Muscle of back (tissue), 11 donors: Measurements from ENCODE around the gene GSTO2. TPM values are rescaled to one million over a fixed set of nuclear protein-coding genes. Genes with fewer than 3 reads are reported as not detected.

Experiments
- DNase-seq, 3 donors: peaks; one replicate each; pipeline versions ENCODE4 v3.0.0 to v3.0.0-alpha.2; 2013
- polyA plus RNA-seq, 10 donors: library from polyadenylated mRNA; unstranded; fragments of 120-200 nt; gene quantifications; one replicate each; pipeline ENCODE4 v1.2.1, GENCODE V29; 2013; ENCODE audit not compliant: insufficient read length in 10 of 10

GSTO2 gene
- polyA plus RNA-seq, 10 donors = 0.64 to 3.4 (median 1.2) TPM

DNA sequence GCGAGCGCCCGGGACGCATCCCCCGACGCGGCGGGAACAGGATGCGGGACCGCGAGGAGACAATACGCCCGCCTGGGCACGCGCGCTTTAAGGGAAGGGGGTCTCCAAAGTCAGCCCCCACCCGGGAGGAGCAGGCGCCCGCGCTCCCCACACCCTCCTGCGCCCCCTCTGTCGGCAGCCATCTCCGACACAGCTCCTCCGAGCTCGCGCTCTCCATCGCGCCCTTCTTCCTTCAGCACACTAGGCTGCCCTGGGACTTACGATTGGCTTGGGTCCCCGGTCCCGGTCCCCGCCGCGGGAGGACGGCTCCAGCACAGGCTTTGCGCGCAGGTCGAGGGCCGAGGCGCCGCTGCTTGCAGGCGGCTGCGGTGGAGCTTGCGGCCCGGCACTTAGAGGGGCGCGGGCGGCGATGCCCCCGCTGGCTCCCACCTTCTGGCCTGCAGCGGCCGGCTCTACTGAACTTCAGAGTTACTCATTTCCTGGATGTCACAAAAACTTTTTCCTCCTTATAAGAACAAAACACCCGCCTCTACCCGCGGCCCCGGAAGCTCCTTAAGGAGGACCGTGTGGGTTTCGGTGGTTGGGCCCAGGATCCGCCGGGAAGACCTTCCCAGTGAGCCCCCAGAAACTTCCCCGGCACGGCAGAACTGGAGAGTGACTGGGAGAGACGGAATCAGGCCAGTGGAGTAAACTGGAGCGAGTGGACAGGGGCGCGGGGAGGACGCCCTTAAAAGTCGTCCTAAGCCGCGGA, 69.2 kb downstream of the GSTO2 start, which contains the start of gene ITPRIP:
TSS of gene ITPRIP (minus strand) at position 481 of the 751 bp plus-strand sequence. CDS start 22,414 bp downstream, outside the sequence.
- peak; percentile 85 to 96 (median 85) for DNase-seq

DNA sequence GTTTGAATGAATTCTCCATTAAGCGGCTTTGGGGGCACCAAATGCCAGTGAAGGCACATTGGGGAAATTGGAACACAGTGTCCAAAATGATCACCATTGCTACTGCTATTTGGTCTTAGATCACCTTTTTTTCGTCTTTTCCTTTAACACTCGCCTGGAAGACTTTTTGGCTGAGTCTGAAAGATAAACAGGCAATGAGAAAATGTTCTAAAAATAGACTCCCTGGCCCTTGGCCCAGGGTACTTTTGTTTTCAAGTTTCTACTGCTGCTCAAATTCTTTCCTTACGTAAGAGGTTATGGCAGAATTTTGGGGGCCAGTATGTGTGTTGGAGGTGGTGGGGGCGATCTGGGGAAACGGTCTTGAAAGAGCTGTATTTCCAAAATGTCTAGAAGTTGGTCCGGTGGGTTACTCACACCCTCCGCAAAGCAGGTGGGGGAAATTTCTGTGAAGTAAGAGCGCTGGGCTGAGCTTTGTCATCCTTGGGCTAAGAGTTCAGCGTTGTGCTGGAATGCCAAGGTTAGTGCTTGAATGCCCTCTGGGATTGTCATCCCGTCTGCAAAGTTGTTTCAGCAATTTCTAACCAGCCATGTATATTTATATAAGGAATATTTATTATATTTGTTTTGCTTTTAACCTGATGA, 70.6 kb downstream of the GSTO2 start:
- peak; percentile 83 to 94 (median 90) for DNase-seq

DNA sequence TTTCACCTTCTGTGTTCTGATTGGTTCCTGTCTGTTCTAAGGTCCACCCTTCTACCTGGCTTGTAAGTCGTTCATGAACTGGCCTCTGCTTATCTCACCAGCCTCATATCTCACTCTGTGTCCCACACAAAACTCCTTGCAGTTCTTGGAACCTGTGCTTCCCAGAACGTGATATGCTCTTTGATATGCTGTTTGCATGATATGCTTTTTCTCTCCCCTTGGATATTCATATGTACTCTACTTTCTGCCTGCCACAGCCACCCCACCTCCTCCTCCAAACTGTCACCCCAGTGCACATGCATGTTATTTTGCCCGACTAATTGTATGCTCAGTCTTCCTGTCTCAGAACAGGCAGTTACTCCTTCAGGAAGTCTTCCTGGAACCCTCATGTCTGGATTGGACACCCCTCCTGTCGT, 71.1 kb downstream of the GSTO2 start:
- DNase-seq = no peak

DNA sequence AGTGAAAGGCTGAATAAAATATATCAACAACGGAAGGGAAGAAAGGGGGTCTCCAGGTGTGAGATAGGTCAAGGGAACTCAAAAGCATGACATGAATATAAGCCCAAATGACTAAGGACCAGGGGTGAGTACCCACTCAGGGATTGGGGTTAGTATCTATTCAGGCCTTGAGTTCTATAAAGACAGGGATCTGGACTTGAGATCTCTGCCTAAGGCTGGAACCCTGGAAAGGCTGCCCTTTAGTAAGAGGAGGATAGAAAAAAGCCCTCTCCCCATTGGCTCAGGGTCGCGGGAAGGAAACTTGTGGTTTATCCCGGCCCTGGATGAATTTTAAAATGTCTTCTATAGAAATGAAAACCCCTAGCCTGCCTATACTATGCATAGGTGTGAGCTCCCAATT, 71.7 kb downstream of the GSTO2 start:
- DNase-seq = no peak

DNA sequence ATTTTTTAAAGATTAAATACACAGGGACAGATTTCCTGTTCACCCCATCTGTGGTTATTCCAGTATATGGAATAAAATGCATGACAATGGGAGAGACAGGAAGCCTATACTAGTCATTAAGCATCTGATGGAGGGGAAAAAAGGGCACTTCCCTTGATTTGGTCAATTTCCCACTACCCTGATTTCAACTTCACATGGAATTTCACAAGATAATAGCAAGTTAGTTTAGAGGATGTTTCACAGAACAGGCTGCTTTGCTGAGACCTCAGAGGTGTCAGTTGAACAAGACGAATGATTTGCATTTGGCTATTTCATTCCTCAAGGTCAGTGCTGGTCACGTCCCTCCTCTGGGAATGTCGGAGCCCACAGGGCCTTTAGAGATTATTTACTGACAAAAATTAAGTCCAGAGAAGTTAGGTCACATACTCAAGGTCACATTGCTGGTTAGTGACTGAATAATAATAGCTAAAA, 74.0 kb downstream of the GSTO2 start:
- peak in 1 of 3 donors; percentile 5 for DNase-seq

DNA sequence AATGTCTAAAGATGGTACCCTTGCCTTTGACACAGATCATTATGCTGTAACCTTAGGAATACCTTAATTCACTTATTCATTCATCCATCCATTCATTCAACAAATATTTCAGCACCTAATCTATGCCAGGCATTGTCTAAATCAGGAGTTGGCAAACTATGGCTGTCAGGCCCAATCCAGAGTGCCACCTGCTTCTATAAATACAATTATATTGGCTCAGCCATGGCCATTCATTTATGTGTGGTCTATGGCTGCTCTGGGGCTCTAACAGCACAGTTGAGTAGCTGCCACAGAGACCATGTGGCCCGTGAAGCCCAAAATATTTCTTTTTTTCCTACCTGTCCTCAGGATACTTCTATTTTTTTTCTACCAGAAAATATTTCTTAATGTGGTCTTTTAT, 75.2 kb downstream of the GSTO2 start:
- DNase-seq = no peak

DNA sequence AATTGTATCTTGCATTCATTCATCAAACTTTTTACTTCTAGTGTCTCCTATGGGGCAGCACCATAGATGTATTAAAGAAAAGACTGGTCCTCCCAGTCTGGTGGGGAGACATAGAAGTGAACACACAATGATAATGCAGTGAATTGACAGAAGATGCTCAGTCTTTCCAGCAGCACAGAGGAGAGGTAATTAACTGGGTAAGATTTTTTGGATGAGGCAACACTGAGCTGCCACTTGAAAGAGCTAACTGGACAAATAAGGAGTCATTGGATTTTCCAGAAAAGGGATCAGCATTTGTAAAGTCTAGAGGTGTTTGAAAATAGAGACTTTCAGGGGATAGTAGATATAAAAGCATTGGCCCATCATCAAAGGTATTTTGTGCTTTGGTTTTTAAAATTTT, 76.5 kb downstream of the GSTO2 start:
- DNase-seq = no peak

DNA sequence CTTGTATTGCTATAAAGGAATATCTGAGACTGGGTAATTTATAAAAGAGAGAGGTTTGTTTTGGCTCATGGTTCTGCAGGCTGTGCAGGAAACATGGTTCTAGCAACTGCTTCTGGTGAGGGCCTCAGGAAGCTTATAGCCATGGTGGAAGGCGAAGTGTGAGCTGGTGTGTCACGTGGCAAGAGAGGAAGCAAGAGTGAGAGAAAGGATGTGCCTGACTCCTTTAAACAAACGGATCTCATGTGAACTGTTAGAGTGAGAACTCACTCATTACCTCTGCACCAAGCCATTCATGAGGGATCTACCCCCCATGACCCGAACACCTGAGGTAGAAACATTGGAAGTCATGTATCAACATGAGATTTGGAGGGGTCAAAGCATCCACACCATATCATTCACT, 77.0 kb downstream of the GSTO2 start:
- no peak for DNase-seq

DNA sequence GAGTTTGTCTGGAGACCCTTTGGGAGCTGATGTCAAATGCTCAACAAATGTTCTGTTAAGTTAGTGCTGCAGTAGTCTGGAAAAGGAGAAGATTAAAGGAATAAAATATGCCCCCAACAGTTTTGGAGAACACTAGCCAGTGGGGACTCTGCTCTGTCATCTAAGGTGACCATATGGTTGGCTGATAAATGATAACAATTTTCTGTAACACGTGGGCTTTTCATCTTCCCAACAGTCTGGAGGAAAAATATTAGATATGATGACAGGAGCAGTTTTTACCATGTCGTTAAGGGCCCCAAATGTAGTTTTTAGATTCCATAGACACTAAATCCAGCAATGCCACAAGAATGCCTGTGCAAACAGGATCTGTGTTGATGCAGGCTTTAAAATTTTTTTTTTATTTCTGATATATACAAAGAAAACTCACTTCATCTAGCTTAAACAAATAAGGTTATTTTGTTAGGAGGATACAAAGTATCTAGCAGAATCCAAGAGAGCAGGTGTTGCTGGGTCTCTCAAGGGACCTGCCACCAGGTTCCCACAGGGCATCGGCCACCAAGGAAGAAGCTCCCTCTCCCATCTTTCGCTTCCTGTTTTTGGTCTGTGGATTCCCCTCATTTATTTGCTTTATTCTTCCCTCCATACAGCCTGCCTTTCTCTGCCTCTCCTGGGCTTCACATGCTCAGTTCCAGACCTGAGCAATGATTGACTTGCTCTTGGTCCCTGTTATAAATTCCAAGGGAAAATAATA, 78.5 kb downstream of the GSTO2 start:
- DNase-seq = no peak

DNA sequence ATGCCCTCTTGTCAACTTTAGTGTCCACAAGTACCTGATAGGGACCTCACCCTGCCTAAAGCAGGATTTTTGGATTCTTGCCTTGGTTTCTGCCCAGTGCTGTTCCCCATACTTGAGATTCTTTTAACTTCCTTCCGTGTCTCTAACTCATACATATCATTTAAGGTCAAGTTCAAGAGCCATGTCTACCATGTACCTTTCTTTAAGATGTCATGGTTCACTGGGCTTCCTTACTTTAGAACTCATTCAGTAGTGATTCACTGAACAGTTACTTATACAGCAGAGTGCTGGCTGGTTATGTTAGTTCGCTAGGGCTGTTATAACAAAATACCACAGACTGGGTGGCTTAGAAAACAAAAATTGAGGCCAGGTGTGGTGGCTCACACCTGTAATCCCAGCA, 79.6 kb downstream of the GSTO2 start:
- DNase-seq = no peak

DNA sequence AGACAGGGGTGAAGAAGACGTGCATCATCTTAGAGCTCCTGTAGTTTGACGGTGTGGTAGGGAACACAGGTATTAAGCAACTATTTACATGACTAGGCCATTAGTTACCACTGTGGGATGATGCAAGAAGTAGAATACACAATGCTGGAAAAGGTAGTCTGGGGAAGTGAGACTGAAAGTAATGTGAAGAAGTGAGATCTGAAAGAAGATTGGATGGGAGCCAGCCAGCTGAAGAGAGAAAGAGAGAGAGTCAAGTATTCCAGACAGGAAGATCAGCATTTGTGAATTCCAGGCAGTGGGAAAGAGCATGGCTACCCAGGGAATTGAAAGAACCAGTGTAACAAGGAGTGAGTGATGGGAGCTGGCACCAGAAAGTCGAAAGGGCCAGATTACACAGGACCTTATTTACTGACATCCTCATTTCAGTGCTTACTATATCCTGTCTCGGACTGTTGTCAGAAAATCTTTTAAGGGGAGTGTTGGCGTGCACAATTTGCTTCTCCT, 80.7 kb downstream of the GSTO2 start:
- DNase-seq = peak; percentile 52 to 83 (median 64)

DNA sequence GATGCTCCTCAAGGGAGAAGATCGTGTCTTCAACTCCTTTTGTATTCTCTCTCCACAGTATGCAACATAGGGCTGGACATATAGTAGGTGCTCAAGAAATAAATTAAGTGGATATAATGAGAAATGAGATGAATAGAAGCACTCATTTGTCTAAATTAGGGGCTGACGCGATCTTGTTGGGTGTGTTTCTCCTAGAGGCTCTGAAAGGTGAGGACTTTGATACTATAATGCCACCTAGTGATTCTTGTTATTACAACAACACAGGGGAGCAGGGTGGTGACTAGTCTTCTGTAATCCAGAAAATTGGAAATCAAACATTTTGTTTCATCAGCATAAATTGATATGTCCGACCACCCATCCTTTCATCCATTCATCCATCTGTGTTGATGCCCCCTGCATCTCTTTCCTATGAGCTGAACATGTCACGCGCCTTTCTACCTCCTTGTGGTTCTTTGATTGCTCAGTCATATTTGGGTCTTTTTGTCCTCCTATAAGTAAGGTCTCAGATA, 81.2 kb downstream of the GSTO2 start:
- DNase-seq = peak; percentile 66 to 86 (median 73)

DNA sequence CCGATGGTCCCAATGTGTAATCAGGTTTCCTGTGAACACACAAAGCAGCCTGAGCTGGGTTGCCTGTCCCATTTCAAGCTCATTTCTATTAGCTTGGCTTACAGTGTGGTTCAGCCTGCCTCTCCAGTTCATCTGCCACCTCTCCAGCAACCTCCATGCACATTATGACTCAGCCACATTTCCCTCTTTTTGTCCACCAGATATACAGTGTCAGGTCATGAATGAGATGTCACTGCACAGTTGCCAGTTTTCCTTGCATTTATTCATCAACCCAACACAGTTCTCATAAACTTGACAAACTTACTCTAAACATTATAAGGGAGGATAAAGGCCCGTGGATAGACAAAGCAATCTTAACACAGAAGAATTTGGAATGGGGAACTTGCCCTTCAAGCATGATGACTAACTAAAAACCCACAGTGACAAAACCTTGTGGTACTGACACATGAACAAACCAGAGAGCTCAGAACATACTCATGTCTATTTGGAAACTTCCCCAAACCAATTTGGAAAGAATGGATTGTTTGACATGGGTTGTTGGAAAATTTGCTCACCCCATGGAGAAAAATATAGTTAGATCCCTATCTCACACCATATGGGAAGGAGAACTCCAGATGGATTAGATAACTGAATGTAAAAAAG, 82.2 kb downstream of the GSTO2 start:
- DNase-seq = peak in 2 of 3 donors; percentile 9 to 59

DNA sequence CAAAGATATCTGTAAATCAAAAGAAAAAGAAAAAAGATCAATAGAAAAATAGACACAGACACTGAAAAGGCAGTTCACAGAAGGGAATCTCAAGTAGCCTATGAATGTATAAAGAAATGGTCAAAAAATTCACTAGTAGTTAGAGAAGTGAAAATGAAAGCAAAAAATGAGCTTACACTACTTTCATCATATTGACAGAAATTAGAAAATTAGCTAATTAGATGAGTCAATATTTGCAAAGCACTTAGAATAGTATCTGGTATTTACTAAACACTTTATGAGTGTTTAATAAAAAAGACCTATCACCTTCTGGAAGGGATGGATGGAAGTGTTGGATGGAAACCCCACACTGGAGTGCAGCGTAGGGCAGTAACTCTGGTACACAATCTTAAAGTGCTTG, 82.9 kb downstream of the GSTO2 start:
- DNase-seq = no peak

DNA sequence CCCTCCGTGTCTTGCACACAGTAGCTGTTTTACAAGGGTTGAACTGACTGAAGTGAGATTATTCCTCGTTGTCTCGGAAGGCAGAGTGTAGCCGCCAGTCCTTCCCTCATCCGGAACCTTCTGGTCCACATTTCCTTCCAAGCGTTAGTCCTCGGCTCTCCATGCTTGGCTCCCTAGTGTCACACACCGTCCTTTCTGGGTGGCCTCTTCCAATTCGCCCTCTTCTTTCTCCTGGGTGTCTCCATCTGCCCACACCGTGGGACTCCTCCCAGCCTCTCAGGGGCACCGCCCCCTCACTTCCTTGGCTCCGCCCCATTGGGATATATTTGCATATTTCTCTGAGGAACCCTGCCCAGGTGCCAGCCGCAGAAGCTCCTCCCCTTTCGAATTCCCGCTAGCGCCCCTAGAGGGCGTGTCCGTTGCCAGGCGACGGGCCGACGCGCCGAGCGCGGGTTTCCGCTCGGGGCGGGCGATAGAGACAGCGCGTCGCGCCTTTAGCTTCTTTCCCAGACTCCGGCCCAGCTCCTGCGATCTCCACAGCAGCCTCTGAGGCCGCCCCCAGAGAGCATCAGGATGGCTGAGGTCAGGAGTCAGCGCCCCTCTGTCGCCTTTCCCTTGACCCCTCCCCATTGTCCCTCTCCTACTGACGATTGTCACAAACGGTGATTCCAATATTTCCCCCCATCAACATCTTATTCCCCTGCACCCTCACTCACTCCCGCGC, 84.5 kb downstream of the GSTO2 start, which contains the start of gene CFAP58:
TSS of gene CFAP58 (plus strand) at position 509 of the 724 bp plus-strand sequence. CDS start at position 574, 65 bp downstream.
- peak; percentile 72 to 87 (median 85) for DNase-seq

Other genes starting within 250 kb of the GSTO2 start
- gene COL17A1, start 183.3 kb upstream of the GSTO2 start, polyA plus RNA-seq = 10 to 100 TPM in 2 of 10 donors, under 1 TPM in 7, not detected in 1; 0.16 to 91.2 (median 0.35) TPM
- gene SFR1, start 147.0 kb upstream of the GSTO2 start, polyA plus RNA-seq = 1 to 10 TPM; 5.1 to 7.6 (median 6.8) TPM
- under 1 TPM; 0.15 to 0.91 (median 0.39) TPM for gene CFAP43, start 36.8 kb upstream of the GSTO2 start, polyA plus RNA-seq
- 10 to 100 TPM; 36.5 to 57.7 (median 44.6) TPM for gene GSTO1, start 14.3 kb upstream of the GSTO2 start, polyA plus RNA-seq
- 10 to 100 TPM in 1 of 10 donors, 1 to 10 TPM in 9; 7.1 to 10.2 (median 8.8) TPM for gene ITPRIP, start 69.3 kb downstream of the GSTO2 start, polyA plus RNA-seq
- gene CFAP58, start 84.6 kb downstream of the GSTO2 start, polyA plus RNA-seq = under 1 TPM; 0.24 to 0.72 (median 0.35) TPM